GM06990 (cell line): ENCODE data around the gene DEFB118.

Experiments
- DNase-seq: peaks from one replicate; pipeline ENCODE4 v3.0.0-alpha.2; 2011; ENCODE audit not compliant: insufficient read length; ENCODE audit errors: extremely low read depth
- H3K27me3 ChIP-seq: replicated peaks from 2 replicates; pipeline ENCODE4 v1.6.0; 2011; ENCODE audit warnings: low read length; ENCODE audit not compliant: control insufficient read depth, insufficient read depth
- H3K36me3 ChIP-seq: 2 replicates; pipeline ENCODE4 v1.5.1; 2011; ENCODE audit warnings: low read length; ENCODE audit not compliant: control insufficient read depth, insufficient read depth
- H3K4me3 ChIP-seq: replicated peaks from 2 replicates; pipeline ENCODE4 v1.5.1; 2011; ENCODE audit warnings: low read depth, mild to moderate bottlenecking, control low read depth, low read length
- TF ChIP-seq, protein P1 (sequence below): IDR thresholded peaks from 2 replicates; pipeline ENCODE4 v1.5.1; 2011; ENCODE audit warnings: low read length, control low read depth, mild to moderate bottlenecking, inconsistent platforms; ENCODE audit not compliant: insufficient read depth, poor library complexity, severe bottlenecking

The DEFB118 gene

DNA sequence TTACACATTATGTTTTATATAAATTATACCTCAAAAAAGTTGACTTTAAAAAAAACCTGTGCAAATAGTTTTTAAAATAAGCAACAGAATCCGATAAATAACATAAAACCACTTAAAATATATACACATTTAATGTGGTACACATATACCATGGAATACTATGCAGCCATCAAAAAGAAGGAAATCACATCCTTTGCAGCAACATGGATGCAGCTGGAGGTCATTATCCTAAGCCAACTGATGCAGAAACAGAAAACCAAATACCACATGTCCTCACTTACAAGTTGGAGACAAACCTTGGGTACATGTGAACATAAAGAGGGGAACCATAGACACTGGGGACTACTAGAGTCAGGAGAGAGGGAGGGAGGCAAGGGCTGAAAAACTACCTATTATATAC lies 41.6 kb downstream of the DEFB118 start:
- TF ChIP-seq, protein P1, sequence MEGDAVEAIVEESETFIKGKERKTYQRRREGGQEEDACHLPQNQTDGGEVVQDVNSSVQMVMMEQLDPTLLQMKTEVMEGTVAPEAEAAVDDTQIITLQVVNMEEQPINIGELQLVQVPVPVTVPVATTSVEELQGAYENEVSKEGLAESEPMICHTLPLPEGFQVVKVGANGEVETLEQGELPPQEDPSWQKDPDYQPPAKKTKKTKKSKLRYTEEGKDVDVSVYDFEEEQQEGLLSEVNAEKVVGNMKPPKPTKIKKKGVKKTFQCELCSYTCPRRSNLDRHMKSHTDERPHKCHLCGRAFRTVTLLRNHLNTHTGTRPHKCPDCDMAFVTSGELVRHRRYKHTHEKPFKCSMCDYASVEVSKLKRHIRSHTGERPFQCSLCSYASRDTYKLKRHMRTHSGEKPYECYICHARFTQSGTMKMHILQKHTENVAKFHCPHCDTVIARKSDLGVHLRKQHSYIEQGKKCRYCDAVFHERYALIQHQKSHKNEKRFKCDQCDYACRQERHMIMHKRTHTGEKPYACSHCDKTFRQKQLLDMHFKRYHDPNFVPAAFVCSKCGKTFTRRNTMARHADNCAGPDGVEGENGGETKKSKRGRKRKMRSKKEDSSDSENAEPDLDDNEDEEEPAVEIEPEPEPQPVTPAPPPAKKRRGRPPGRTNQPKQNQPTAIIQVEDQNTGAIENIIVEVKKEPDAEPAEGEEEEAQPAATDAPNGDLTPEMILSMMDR = no peak
- Histone ChIP-seq H3K4me3 (no peak overlapping the region), H3K36me3 (no peaks in the 10 kb centered on the region), H3K27me3 (no peaks in the 10 kb centered on the region)
- no peak for DNase-seq

DNA sequence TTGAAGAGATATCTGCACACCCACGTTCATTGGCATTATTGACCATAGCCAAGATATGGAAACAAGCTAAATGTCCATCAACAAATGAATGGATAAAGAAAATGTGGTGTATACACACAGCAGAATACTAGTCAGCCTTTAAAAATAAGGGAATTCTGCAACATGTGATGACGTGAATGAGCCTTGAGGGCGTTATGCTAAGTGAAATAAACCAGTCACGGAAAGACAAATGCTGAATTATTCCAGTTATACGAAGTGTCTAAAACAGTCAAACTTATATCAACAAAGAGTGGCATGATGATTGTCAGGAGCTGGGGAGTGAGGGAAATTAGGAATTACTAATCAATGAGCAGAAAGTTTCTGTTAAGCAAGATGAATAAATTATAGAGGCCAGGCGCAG lies 46.0 kb downstream of the DEFB118 start:
- no peaks in the 10 kb centered on the region for H3K36me3 ChIP-seq
- TF ChIP-seq, protein P1 = no peak
- H3K27me3 ChIP-seq = no peaks in the 10 kb centered on the region
- DNase-seq = no peak
- no peak overlapping the region for H3K4me3 ChIP-seq

DNA sequence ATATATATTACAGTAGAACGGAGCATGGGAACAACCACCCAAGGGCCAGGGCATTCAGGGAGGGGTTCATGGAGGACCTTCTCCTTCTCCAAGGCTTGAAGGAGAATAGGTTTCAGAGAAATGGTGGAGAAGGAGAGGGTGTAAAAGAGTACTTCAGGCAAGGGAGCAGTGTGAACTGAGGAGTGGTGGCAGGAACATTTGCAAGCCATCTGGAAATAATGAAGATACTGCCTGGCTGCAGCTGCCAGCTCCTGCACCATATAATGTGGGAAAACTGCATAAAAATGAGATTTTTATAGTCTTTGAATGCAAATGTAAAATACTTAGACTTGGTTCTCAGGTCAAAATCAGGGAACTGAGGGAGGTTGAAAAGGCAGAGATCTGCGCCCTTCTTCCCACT lies 47.3 kb downstream of the DEFB118 start:
- Histone ChIP-seq H3K4me3 (no peak overlapping the region), H3K27me3 (no peaks in the 10 kb centered on the region), H3K36me3 (no peaks in the 10 kb centered on the region)
- TF ChIP-seq, protein P1 = no peak
- DNase-seq = no peak

DNA sequence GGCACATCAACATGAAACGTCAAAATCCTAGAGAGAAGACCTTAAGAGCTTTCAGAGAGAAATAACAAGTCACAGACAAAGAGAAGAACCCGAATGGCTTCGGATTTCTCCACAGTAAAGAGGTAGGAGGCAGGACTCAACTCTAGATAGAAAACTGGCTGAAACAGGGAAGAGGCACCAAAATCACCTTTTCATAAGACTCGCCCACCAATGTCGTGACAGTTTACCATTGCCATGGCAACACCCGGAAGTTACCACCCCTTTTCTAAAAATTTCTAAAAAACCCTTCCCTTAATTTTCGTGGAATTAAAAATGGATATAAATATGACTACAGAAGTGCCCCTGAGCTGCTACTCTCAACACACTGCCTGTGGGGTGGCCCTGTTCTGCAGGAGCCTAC lies 49.9 kb downstream of the DEFB118 start:
- DNase-seq = no peak
- H3K36me3 ChIP-seq = no peaks in the 10 kb centered on the region
- H3K27me3 ChIP-seq = no peaks in the 10 kb centered on the region
- TF ChIP-seq, protein P1 = no peak
- H3K4me3 ChIP-seq = no peak overlapping the region
